Calu3 (cell line): ENCODE measurements around the gene CRB1. TPM values are rescaled to one million over a fixed set of nuclear protein-coding genes. Genes with fewer than 3 reads are reported as not detected.
A peak's percentile ranks its signal among the peaks of the same experiment; 100 is the strongest.

Source experiments
- BruUV-seq: library from RNA; stranded (reverse); fragments of 400-500 nt; replicated peaks from 2 replicates; lab custom pipeline; 2021; lab: Mats Ljungman, UMichigan
- CTCF ChIA-PET: fragments of 300-600 bp; sonication (Branson Sonifier 250); formaldehyde crosslinking; loops from one replicate; lab custom pipeline; 2022; ENCODE audit warnings: antibody characterized with exemption; lab: Charles Lee
- DNase-seq: peaks from one replicate; pipeline ENCODE4 v3.0.0; 2022
- H3K27ac Mint-ChIP-seq: one replicate; pipeline ENCODE4 v1.8.0; 2022; ENCODE audit warnings: mixed read lengths; ENCODE audit not compliant: unreplicated experiment
- H3K27me3 Mint-ChIP-seq: one replicate; pipeline ENCODE4 v1.8.0; 2022; ENCODE audit warnings: mixed read lengths; ENCODE audit not compliant: unreplicated experiment
- H3K36me3 Mint-ChIP-seq: one replicate; pipeline ENCODE4 v1.8.0; 2022; ENCODE audit warnings: mild to moderate bottlenecking, moderate library complexity, mixed read lengths; ENCODE audit not compliant: insufficient read depth, unreplicated experiment
- H3K4me1 Mint-ChIP-seq: one replicate; pipeline ENCODE4 v1.8.0; 2022; ENCODE audit warnings: mild to moderate bottlenecking, low read depth, mixed read lengths; ENCODE audit not compliant: unreplicated experiment
- H3K4me3 Mint-ChIP-seq: one replicate; pipeline ENCODE4 v1.8.0; 2022; ENCODE audit warnings: mild to moderate bottlenecking, low read depth, moderate library complexity, mixed read lengths; ENCODE audit not compliant: unreplicated experiment
- H3K9me3 Mint-ChIP-seq: one replicate; pipeline ENCODE4 v1.8.0; 2022; ENCODE audit warnings: low read depth, mixed read lengths; ENCODE audit not compliant: unreplicated experiment
- CTCF ChIP-seq: fragments of 200-600 bp; IDR thresholded peaks from one replicate; pipeline ENCODE4 v1.8.0; 2022; ENCODE audit warnings: antibody characterized with exemption; ENCODE audit not compliant: unreplicated experiment
- intact Hi-C: fragments of 100-400 bp; cut with micrococcal nuclease; formaldehyde crosslinking; loops from one replicate; pipeline ENCODE4 v1.10.0; 2022; ENCODE audit not compliant: unreplicated experiment
- total RNA-seq: library from RNA; stranded (reverse); gene quantifications from 2 replicates; pipeline ENCODE4 v1.2.3, GENCODE V29; 2022

CRB1 gene
- total RNA-seq, 1 experiment from 2014 or later: not detected

GRCh38 chr1:197304638-197305200, 36.7 kb downstream of the CRB1 start:
- CTCF ChIA-PET: no interaction called here
- TF ChIP-seq CTCF: no peak
- DNase-seq: no peak
- Mint-ChIP-seq H3K27ac (no peak overlapping the region), H3K27me3 (no peaks in the 10 kb centered on the region), H3K4me1 (peaks cover 26% of the 10 kb centered on the region), H3K36me3 (no peaks in the 10 kb centered on the region), H3K9me3 (no peaks in the 10 kb centered on the region), H3K4me3 (no peak overlapping the region)
- intact Hi-C loops: no loop called here
- no TSS peak for BruUV-seq

- Mint-ChIP-seq H3K27me3 (no peaks in the 10 kb centered on the region), H3K36me3 (no peaks in the 10 kb centered on the region), H3K9me3 (no peaks in the 10 kb centered on the region), H3K4me1 (peaks cover 26% of the 10 kb centered on the region), H3K27ac (no peak overlapping the region), H3K4me3 (no peak overlapping the region)
- TF ChIP-seq CTCF: no peak
- no peak for DNase-seq
- CTCF ChIA-PET: interaction anchor here (0.7 kb wide), 1 partner anchor 31 kb away, joined by 3 read pairs; no protein-coding TSS in a partner anchor
- no TSS peak for BruUV-seq
- intact Hi-C loops: no loop called here
These were observed 37.9 kb downstream of the CRB1 start for GRCh38 chr1:197305925-197306324.

GRCh38 chr1:197306381-197307062, 38.5 kb downstream of the CRB1 start:
- TF ChIP-seq CTCF: no peak
- CTCF ChIA-PET: no interaction called here
- H3K4me3 Mint-ChIP-seq: no peak overlapping the region
- DNase-seq: no peak
- H3K27ac Mint-ChIP-seq: no peak overlapping the region
- no peaks in the 10 kb centered on the region for H3K36me3 Mint-ChIP-seq
- H3K4me1 Mint-ChIP-seq: peaks cover 26% of the 10 kb centered on the region
- intact Hi-C loops: no loop called here
- no TSS peak for BruUV-seq
- no peaks in the 10 kb centered on the region for H3K9me3 Mint-ChIP-seq
- no peaks in the 10 kb centered on the region for H3K27me3 Mint-ChIP-seq

GRCh38 chr1:197307136-197307535, 39.1 kb downstream of the CRB1 start:
- DNase-seq: no peak
- Mint-ChIP-seq H3K4me3 (no peak overlapping the region), H3K36me3 (no peaks in the 10 kb centered on the region), H3K27me3 (no peaks in the 10 kb centered on the region), H3K27ac (peak overlapping the region; percentile 55), H3K4me1 (peaks cover 26% of the 10 kb centered on the region), H3K9me3 (no peaks in the 10 kb centered on the region)
- BruUV-seq: no TSS peak
- CTCF ChIA-PET: interaction anchor here (1.0 kb wide), 1 partner anchor 28 kb away, joined by 3 read pairs; no protein-coding TSS in a partner anchor
- no peak for TF ChIP-seq CTCF
- intact Hi-C loops: no loop called here
